Limb (tissue), 2 donors: Measurements from ENCODE around the gene METTL22.

Experiments used
- DNase-seq, 2 donors: peaks; one replicate each; pipeline ENCODE4 v3.0.0-alpha.2; 2016; ENCODE audit errors: extremely low spot score in 2 of 2

Gene METTL22

DNA sequence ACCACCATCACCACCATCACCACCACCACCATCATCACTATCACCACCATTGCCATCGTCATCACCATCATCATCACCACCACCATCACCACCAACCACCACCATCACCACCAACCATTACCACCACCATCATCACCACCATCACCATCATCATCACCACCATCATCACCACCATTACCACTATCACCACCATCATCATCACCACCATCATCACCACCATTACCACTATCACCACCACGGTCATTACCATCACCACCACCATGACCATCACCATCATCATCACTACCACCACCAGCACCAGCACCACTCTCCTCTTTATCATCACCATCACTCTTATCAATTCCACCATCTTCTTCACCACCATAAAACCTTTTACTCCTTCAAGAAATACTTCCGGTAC lies 30.0 kb upstream of the METTL22 start:
- DNase-seq: no peak

DNA sequence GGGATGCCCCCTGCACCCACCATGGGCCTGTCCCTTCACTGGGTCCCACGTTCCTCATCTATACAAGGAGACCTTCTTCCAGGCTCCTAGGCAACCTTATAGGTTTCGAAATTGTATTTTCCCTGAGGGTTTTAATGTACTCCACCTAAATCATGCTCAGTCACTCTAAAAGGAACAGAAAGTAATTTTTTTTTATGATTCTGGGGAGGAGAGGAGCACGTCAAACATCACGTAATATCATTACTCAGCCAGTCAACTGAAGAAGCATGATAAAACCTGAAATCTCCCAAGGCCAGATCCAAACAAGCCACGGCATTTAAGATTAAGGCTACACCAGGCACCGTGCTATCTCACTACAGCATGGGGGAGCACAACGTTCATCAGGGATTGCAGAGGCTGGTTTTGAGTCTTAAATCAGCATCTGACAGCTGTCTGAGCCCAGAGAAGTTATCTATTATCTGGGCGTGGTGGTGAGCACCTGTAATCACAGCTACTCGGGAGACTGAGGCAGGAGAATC lies 27.3 kb upstream of the METTL22 start:
- DNase-seq: no peak

DNA sequence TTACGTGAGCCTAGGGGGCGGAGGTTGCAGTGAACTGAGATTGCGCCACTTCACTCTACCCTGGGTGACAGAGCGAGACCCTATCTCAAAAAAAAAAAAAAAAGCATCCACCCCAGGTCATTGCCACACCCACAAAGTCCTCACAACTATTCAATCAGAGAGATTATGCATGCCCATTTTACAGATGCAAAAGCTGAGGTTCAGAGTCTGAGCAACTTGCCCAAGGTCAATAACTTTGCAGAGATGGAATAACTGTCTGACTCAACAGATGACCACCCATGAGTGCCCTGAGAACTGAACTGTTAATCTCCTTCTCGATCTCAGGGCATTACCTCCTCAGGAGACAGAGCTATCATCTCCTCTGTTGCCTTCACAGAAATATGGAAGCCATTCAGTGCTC lies 25.7 kb upstream of the METTL22 start:
- no peak for DNase-seq

DNA sequence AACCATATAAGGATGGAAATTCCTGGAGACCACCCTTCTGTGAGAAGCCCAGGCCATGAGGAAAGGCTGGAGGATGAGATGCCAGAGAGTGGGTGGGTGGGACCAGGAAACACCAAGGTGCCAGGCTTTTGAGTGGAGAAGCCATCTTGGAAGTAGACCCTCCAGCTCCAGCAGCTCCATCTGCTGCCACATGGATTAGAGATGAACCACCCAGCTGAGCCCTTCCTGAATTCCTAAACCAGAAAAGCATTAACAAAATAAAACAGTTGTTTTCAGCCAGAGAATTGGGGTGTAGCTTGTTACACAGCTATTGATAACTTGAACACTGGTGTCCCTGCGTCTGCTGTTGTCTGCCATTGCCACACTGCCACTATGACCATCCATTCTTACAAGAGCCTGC lies 24.9 kb upstream of the METTL22 start:
- DNase-seq: no peak

DNA sequence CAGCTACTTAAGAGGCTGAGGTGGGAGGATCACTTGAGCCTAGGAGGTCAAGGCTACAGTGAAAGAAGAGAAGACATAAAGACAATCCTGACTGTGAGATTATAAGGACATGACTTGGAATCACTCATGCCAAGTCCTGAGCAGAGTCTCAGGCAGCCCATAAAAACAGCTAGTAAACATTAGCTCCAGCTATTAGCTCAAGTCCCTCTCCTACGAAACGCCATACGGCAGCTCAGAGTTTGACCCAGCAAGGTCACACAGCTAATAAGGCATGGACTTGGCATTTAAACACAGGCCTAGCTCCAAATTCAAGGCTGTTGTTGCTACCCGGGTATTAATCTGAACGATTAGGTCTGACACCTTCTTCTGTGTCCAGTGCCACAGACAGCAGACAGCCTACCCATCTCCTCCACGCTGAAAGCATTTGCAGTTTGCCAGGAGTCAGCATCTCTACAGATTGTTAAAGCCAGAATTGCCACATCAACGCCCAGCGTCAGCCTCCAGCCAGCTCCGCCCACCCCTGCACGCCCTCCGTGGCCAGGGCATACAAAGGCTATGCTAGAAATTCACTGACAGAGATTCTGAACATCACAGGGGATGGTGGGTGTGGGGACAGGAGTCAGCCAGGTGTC lies 21.2 kb upstream of the METTL22 start:
- DNase-seq: no peak

DNA sequence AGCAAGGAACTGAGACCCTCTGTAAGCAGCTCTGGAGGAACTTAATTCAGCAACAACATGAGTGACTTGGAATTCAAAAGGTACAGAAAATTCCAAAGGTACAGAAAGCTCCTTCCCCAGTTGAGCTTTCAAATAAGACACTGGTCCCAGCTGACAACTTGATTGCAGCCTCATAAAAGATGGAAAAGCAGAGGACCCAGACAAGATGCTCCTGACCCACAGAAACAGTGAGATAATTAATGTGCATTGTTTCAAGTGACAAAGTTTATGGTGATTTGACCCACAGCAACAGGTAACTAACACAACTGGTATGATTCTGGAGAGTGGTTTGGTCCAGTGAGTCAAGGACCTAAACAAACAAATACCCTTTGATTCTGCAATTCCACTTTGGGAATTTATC lies 15.9 kb upstream of the METTL22 start:
- no peak for DNase-seq

DNA sequence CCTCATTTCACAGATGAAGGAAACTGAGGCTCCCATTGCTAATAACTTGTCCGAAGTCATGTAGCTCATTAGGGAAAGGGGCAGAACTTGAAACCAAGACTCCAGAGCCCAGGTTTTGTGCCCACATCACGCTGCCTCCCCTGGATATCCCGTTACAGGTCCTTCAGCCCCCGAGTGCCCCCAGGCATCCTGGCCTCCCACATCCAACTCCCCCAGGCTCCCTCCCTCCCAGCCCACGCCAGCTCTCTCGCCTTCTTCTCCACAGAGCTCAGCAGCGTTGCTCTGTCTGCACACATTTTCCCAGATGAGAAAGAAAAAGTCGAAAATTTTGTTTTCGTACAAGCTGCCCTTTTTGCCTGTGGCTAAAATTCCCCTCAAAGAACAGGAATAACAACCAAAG lies 14.3 kb upstream of the METTL22 start:
- DNase-seq: no peak

DNA sequence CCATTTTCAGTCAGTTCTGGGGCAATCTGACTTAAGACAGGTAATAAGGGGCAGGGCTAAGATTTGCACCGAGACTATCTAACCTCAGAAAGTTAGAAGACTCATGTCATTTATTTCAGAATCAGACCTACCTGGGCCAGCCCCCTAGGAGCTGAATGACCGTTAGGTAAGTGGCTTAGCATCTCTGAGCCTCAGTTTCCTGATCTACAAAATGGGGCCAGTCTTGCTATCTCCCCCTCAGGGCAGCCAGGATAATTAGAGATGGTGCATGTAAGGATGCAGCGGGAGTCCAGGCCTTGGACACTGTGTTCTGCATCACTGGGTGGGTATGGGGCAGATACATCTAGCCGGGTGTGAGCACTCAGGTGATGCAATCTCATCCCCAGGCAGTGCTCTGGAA lies 10.4 kb upstream of the METTL22 start:
- DNase-seq: no peak

DNA sequence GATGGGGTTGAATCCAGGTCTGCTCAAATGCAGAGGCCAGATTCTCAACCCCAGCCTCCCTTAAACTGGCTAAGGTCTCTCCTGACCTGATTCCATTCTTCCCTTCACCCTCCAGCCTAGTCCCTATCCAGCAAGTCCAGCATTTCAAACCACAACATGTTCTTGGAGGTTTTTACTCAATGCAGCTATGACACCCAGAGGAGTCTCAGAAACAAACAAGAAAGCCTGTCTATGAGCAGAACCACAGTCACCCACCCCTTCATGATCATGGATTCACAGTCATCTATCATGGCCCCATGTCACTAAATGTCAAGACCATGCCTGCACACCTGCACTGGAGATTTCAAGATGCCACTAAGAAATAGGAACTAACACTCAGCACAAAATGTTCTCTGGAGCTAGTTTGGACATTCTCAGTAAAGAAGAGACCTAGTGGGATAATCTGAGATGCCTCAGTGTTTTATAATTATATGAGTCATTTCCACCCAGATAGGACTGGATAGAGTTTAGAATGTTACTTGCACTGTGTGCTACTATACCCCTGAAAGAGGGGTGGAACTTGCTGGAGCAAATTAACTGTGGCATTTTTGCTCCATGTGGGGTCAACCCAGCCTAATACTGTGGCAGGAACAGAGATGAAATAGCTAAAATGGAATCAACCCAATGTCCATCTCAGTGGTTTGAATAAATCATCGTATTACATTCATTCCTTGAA lies 9.5 kb upstream of the METTL22 start:
- DNase-seq: no peak

DNA sequence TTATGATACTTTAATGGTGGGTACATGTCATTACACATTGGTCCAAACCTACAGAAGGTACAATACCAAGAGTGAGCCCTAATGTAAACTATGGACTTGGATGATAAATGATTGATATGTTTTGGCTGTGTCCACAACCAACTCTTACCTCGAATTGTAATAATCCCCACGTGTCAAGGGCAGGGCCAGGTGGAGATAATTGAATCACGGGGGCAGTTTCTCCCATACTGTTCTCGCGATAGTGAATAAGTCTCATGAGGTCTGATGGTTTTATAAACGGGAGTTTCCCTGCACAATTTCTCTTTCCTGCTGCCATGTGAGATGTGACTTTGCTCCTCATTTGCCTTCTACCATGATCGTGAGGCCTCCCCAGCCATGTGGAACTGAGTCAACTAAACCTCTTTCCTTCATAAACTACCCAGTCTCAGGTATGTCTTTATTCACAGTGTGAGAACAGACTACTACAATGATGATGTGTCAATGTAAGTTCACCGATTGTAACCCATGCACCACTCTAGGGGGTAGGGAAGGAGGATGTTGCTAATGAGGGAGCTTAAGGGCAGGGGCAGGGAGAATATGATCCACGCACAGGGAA lies 7.0 kb upstream of the METTL22 start:
- no peak for DNase-seq

DNA sequence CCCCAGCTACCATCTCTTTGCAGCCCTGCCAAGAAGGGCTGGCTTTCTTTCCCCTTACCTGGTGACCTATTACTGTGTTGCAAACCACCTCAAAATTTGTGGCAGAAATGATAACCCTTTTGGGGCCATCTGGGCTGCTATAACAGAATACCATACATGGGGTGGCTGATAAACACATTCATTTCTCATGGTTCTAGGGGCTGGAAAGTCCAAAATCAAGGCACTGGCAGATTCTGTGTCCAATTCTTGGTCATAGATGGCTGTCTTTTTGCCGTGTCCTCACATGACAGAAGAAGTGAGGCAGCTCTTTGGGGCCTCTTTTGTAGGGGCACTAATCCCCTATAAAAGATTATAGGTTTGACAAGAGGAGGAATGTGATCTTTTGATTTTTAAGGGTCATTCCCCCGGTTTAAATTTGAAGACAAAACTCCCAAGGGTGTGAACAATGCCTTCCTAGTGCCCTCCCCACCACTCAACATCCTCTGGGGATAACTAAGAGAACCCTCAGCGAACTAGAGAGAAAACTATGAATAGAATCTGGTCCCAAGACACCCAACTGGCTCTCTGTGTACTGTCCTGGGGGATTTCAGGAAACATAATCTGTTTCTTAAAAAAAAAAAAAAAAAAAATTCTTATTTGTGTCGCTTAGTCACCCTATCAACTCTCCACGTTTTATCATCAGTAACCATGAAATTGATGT lies 1.7 kb upstream of the METTL22 start:
- DNase-seq: no peak

DNA sequence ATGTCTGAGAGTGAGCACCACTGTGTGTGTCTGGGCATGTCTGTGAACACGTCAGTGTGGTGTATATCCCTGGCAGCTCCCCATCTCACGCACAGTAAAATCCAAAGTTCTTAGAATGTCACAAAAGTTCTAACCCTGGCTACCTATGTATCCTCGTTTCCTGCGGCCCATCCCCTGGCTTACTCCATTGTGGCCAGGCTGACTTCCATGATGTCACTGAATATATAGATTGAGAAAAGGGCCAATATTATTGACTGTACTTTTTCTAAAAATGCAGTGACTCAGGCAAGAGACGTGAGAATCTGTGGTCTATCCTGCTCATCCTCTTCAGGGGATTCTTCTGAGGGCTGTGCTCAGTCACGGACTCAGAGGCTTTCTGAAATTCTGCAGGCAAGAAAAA lies 963 bp upstream of the METTL22 start:
- no peak for DNase-seq

DNA sequence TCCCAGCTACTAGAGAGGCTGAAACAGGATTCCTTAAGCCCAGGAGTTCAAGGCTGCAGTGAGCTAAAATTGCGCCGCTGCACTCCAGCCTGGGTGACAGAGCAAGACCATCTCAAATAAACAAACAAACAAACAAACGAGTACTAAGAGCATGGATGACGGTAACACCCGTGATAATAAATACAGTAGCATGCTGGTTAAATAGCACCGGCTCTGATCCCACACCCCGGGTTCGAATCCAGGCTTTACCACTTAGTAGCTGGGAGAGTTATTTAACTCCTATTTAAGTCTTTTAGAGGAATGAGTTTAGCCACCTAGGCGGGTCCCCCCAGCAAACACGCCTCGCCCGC lies 301 bp upstream of the METTL22 start:
- no peak for DNase-seq

DNA sequence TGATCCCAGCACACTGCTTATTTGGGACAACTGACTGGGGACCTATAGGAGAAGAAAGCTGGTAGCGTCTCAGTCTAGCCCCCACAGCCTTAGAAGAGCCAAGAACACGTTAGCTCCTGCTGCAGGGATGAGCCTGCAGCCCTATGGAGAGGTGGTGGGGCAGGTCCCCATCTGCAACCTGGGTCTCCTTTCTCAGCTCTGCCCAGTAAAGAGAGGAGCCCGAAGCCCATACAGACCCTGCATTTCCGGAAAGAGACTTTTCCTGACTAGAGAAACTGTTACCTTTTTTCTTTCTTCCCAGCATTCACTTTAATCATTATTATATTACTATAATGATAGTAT lies 788 bp downstream of the METTL22 start:
- no peak for DNase-seq

DNA sequence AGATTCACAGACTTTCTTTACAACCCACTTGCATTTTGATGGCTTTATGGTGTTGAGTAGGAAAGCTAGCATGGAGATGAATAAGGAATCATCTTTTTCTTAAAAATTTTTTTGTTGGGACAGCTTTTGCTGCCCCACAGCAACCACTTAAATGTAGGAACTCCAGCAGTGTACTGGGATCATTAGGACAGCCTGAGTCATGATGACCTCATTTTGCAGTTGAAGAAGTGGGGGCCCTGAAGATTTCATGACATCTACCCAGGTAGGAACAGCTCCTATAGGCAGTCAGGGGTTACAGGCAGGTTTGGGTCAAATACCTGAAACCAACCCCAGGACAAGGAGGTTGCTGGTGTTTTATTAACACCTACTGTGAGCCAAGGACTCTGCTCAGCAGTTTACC lies 2.1 kb downstream of the METTL22 start:
- DNase-seq: no peak

DNA sequence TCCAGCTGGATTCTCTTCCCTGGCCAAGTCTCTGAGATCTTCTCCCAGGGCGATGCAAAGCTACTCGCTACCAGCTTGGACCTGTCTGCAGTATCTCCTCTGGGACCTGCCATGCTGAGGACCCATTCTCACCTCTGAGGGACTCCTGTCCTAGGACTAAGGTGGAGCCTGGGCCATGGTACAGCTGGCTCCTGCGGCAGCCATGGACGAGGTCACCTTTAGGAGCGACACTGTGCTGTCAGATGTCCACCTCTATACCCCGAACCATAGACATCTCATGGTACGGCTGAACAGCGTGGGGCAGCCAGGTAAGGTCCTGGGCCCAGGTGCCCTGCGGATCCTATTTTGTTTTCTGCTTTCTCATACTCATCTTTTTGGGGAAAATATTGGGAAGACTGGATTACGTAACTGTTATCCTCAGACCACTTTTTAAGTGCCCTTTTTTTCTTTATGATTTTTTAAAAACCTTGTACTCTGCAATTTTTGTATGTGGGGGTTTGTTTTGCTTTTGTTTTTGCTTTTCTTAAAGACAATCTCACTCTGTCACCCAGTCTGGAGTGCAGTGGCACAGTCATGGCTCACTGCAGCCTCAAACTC lies 4.1 kb downstream of the METTL22 start:
- no peak for DNase-seq

DNA sequence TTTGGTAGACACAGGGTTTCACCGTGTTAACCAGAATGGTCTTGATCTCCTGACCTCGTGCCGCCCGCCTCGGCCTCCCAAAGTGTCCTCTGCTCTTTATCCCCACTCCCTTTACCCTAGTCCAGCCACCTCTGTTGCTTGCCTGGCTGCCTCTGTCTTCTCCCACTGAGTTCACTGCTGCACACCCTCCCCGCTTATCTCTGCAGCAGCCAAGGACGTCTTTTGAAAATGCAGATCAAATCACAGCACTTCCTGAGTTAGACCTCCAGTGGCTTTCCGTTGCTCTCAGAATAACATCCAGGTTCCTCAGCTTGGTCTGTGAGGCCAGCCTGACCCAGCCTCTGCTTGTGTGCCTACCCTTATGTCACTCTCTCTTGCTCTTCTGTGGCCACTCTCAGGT lies 5.4 kb downstream of the METTL22 start:
- DNase-seq: no peak

DNA sequence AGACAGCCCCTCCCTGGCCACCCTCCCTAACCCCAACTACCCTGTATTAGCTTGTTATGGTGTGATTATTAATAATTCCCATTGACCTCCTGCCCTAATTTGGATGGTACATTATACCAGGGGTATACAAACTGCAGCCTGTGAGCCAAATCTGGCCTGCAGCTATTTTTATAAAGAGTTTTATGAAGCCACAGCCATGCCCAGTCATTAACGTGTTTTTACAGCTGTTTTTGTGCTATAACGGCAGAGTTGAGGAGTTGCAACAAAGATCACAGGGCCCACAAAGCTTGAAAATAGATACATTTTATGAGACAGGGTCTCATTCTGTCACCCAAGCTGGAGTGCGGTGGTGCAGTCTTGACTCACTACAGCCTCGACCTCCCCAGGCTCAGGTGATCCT lies 6.0 kb downstream of the METTL22 start:
- DNase-seq: no peak

DNA sequence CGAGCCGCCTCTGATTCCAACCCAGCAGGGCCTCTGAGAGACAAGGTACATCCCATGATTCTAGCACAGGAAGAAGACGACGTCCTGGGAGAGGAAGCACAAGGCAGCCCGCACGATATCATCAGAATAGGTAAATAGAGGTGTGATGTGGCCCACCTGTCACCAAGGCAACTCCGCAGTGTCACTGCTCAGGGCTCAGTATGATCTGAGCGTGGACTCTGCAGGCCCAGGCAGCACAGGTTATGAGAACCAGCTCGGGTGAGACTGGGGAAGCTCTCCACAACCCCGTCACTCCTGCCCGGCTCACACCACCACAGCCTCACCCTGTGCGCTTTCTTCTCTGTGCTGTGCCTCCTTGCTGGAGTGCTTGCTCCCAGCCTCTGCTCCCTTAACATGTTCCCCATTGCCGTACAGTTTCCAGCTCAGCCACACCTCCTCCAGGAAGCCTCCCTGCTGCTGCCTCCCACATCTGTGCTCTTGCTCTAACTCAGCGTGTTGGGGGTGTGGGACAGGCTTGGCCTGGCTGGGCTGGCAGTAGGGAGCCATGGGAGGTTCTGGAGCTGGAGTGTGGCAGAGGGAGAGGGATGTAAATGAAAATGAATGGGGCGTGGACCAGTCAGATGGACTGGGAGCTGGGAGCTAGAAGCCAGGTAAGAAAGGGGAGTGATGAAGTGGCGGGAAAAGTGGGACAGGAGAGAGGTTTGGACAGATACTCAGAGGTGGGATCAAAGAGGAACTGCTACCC lies 7.7 kb downstream of the METTL22 start:
- no peak for DNase-seq

DNA sequence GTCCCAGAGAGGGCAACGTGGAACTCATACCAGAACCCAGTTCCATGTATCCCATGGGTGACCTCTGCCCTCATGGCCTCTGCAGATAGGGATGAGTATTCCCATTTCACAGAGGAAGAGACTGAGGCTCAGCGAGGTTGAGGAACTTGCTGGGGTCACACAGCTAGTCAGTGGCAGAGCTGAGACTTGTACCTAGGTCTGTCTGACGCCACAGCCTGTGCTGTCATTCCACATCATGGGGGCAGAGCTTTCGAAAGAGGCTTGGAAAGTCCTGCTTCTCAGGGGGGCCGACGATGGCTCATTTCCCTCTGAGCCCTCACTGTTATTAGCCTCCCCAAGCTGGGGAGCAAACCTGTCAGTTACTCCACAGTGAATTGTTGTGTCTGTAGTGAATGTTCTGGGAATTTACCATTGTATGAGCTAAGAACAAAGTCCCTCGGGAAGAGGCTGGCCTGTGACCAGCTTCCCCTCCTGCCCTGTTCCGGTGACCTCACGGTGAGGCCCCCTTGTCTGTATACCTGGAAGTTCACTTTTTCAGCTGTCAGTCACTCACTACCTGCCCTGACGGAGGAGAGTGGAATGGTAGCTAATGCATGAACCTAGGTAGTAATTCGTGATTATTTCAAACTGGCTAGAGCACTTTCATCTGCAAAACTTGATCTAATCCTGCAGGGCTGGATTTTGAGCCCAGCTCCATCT lies 8.9 kb downstream of the METTL22 start:
- DNase-seq: no peak

DNA sequence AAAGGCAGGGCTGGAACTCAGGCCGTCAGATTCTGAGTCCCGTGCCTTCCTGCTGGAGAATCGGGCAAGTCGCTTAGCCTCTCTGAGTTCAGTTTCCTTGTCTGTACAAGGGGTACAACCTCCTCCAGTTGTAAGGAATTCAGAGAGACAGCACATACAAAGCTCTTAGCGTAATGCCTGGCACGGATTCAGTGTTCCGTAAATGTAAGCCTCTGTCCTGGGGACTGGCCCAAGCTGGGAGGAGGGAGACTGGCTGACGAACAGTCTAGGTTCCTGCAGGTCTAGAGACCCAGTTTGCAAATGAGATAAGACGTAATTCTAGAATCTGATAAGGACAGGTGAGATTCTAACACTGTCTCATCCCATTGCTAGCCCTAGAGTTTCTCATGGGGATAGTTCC lies 9.9 kb downstream of the METTL22 start:
- no peak for DNase-seq
